HG03432 (cell line): ENCODE data around the gene DLST.
"Not testable (repeated sequence)": the region's sequence is repeated elsewhere in the genome, so short reads cannot be mapped to it uniquely, and the experiment has no call there.

ENCODE experiments used
- ATAC-seq: cut with Tn5 transposase; IDR thresholded peaks from one replicate; pipeline ENCODE4 v1.9.1; 2021; ENCODE audit warnings: mild to moderate bottlenecking, moderate library complexity; ENCODE audit not compliant: unreplicated experiment

The DLST gene

GRCh38 chr14:74915426-74915825, 33.7 kb downstream of the DLST start:
- ATAC-seq: no peak

GRCh38 chr14:74915826-74916225, 34.1 kb downstream of the DLST start:
- ATAC-seq: no peak

GRCh38 chr14:74917178-74917543, 35.4 kb downstream of the DLST start:
- no peak for ATAC-seq

GRCh38 chr14:74917646-74918081, 35.9 kb downstream of the DLST start:
- no peak for ATAC-seq

- ATAC-seq: no peak
These were observed 36.7 kb downstream of the DLST start for GRCh38 chr14:74918380-74918779.

- ATAC-seq: no peak
These were observed 37.9 kb downstream of the DLST start for GRCh38 chr14:74919421-74920165.

GRCh38 chr14:74920281-74920680, 38.6 kb downstream of the DLST start:
- ATAC-seq: no peak

GRCh38 chr14:74921053-74921620, 39.4 kb downstream of the DLST start:
- no peak for ATAC-seq

GRCh38 chr14:74921987-74922751, 40.5 kb downstream of the DLST start:
- ATAC-seq: no peak

GRCh38 chr14:74922752-74923401, 41.2 kb downstream of the DLST start, which contains the start of gene RPS6KL1:
Gene RPS6KL1 (minus strand): TSS chr14:74923260. CDS start chr14:74921541, 1,719 bp downstream.
- ATAC-seq: peak; percentile 91

GRCh38 chr14:74924061-74924460, 42.3 kb downstream of the DLST start:
- no peak for ATAC-seq

GRCh38 chr14:74927225-74927624, 45.5 kb downstream of the DLST start:
- no peak for ATAC-seq

- no peak for ATAC-seq
These were observed 47.5 kb downstream of the DLST start for GRCh38 chr14:74929242-74929641.

- not testable (repeated sequence) for ATAC-seq
These were observed 50.0 kb downstream of the DLST start for GRCh38 chr14:74931744-74932143.

- ATAC-seq: no peak
These were observed 50.7 kb downstream of the DLST start for GRCh38 chr14:74932401-74932901.

GRCh38 chr14:74932936-74933335, 51.2 kb downstream of the DLST start:
- not testable (repeated sequence) for ATAC-seq

- no peak for ATAC-seq
These were observed 52.3 kb downstream of the DLST start for GRCh38 chr14:74934041-74934440.

- ATAC-seq: no peak
These were observed 53.0 kb downstream of the DLST start for GRCh38 chr14:74934476-74935359.

GRCh38 chr14:74935360-74935680, 53.6 kb downstream of the DLST start:
- no peak for ATAC-seq

GRCh38 chr14:74936151-74936550, 54.4 kb downstream of the DLST start:
- no peak for ATAC-seq
